Transverse colon (tissue), 4 donors: Measurements from ENCODE around the gene PDXDC1.

Experiments
- CTCF ChIP-seq, 5 experiments: fragments of 200-600 bp in 3 of 5; fragments of 450-650 bp in 2 of 5; sonication (generic) in 3 of 5; IDR thresholded peaks; 1 replicate in 2 of 5; 2 replicates in 3 of 5; pipeline ENCODE4 v1.5.1; 2016 to 2017; ENCODE audit warnings: antibody characterized with exemption in 5 of 5, inconsistent platforms in 3 of 5, mild to moderate bottlenecking in 2 of 5, moderate library complexity in 1 of 5
- POLR2AphosphoS5 ChIP-seq, 3 donors: sonication (generic); formaldehyde crosslinking; IDR thresholded peaks; one replicate each; pipeline ENCODE4 v1.6.1; 2016; ENCODE audit warnings: antibody characterized with exemption in 3 of 3

DNA sequence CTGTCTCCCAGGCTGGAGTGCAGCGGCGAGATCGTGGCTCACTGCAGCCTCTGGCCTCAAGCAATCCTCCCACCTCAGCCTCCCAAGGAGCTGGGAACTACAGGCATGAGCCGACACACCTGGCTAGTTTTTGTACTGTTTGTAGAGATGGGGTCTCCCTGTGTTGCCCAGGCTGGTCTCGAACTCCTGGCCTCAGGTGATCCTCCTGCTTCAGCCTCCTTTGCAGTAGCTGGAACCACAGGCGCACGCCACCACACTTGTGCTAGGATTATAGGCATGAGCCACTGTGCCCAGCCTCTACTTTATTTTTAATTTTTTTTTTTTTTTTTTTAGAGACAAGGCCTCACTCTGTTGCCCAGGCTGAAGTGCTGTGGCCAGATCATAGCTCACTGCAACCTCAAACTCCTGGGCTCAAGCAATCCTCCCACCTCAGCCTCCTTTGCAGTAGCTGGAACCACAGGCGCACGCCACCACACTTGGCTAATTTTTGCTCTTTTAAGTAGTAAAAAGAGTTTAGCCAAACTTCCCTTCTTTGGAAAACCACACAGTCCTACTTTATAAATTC is 76.6 kb downstream of the PDXDC1 start:
- no peak for TF ChIP-seq CTCF (IDR thresholded peaks at IDR 0.05)
- TF ChIP-seq POLR2AphosphoS5 (IDR thresholded peaks at IDR 0.05), result no peak
